GM19240 (cell line): ENCODE measurements around the gene CCT2.

Experiments used
- DNase-seq: peaks from one replicate; pipeline ENCODE4 v3.0.0; 2011; ENCODE audit warnings: low spot score; ENCODE audit not compliant: insufficient read length

Gene CCT2

GRCh38 chr12:69585189-69586062, at the start of gene CCT2:
CCT2 (plus strand) TSS chr12:69585459; CDS start chr12:69585522, 63 bp downstream.
- peak; percentile 69 for DNase-seq

- no peak for DNase-seq
Measured at GRCh38 chr12:69540987-69541386, 44.3 kb upstream of the CCT2 start.

- no peak for DNase-seq
Measured at GRCh38 chr12:69544087-69544486, 41.2 kb upstream of the CCT2 start.

- DNase-seq = no peak
Measured at GRCh38 chr12:69545081-69545480, 40.2 kb upstream of the CCT2 start.

- DNase-seq = no peak
Measured at GRCh38 chr12:69546693-69547438, 38.4 kb upstream of the CCT2 start.

- no peak for DNase-seq
Measured at GRCh38 chr12:69548687-69549086, 36.6 kb upstream of the CCT2 start.

- no peak for DNase-seq
Measured at GRCh38 chr12:69550569-69551350, 34.5 kb upstream of the CCT2 start.

GRCh38 chr12:69553628-69554248, 31.5 kb upstream of the CCT2 start:
- DNase-seq = no peak

- DNase-seq = no peak
Measured at GRCh38 chr12:69555461-69555860, 29.8 kb upstream of the CCT2 start.

- DNase-seq = no peak
Measured at GRCh38 chr12:69556383-69556782, 28.9 kb upstream of the CCT2 start.

GRCh38 chr12:69563166-69563762, 22.0 kb upstream of the CCT2 start:
- DNase-seq = no peak

- no peak for DNase-seq
Measured at GRCh38 chr12:69566603-69567002, 18.7 kb upstream of the CCT2 start.

- DNase-seq = no peak
Measured at GRCh38 chr12:69569236-69569635, 16.0 kb upstream of the CCT2 start.

- DNase-seq = no peak
Measured at GRCh38 chr12:69570000-69570516, 15.2 kb upstream of the CCT2 start.

- DNase-seq = peak; percentile 6
Measured at GRCh38 chr12:69570545-69571399, 14.5 kb upstream of the CCT2 start.

GRCh38 chr12:69575346-69575745, 9.9 kb upstream of the CCT2 start:
- no peak for DNase-seq

GRCh38 chr12:69578283-69578682, 7.0 kb upstream of the CCT2 start:
- no peak for DNase-seq

- DNase-seq = no peak
Measured at GRCh38 chr12:69579029-69579428, 6.2 kb upstream of the CCT2 start.

- DNase-seq = no peak
Measured at GRCh38 chr12:69580074-69580473, 5.2 kb upstream of the CCT2 start.

- no peak for DNase-seq
Measured at GRCh38 chr12:69583203-69583602, 2.1 kb upstream of the CCT2 start.
